Body of pancreas (tissue), 4 donors: Measurements from ENCODE around the gene ANKRD13B.

Experiments used
- POLR2A ChIP-seq, 3 donors: fragments of 450-650 bp; IDR thresholded peaks; one replicate each; pipeline ENCODE4 v1.6.1; 2016; ENCODE audit warnings: antibody characterized with exemption in 3 of 3, mild to moderate bottlenecking in 2 of 3
- TF ChIP-seq, protein P1 (sequence below), 7 experiments: fragments of 450-650 bp in 4 of 7; fragments of 200-600 bp in 3 of 7; sonication (generic) in 3 of 7; IDR thresholded peaks; one replicate each; pipeline ENCODE4 v1.5.1; 2016 to 2019; ENCODE audit warnings: antibody characterized with exemption in 7 of 7

DNA sequence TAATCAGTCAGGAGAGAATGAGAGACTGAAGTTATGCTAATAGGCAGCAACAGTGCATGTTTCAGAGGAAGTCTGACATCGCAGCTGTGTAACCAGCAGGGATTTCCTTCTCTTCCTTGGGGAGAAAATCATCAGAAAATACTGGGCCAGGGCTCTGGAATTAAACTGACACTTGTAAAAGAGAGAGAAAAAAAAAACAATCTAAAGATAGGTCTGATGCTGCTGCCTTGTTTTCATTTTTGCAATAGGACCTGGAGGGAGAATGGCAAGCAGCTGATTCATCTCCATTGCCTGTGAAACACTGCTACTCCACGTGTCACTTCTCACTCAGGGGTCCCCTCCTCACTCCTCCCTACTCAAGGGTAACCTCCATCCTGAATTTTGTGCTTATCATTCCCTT, 47.5 kb downstream of the ANKRD13B start:
- TF ChIP-seq, protein P1, sequence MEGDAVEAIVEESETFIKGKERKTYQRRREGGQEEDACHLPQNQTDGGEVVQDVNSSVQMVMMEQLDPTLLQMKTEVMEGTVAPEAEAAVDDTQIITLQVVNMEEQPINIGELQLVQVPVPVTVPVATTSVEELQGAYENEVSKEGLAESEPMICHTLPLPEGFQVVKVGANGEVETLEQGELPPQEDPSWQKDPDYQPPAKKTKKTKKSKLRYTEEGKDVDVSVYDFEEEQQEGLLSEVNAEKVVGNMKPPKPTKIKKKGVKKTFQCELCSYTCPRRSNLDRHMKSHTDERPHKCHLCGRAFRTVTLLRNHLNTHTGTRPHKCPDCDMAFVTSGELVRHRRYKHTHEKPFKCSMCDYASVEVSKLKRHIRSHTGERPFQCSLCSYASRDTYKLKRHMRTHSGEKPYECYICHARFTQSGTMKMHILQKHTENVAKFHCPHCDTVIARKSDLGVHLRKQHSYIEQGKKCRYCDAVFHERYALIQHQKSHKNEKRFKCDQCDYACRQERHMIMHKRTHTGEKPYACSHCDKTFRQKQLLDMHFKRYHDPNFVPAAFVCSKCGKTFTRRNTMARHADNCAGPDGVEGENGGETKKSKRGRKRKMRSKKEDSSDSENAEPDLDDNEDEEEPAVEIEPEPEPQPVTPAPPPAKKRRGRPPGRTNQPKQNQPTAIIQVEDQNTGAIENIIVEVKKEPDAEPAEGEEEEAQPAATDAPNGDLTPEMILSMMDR (IDR thresholded peaks at IDR 0.05), result no peak
- no peak for TF ChIP-seq POLR2A (IDR thresholded peaks at IDR 0.05)
